PC-9 (cell line): ENCODE results near the gene NEUROD2.

ENCODE experiments used
- CTCF ChIP-seq: fragments of 200-600 bp; sonication (generic); conservative IDR thresholded peaks from 2 replicates; pipeline ENCODE4 v1.6.1; 2017; ENCODE audit warnings: mixed run types, antibody characterized with exemption, mild to moderate bottlenecking, moderate library complexity
- EZH2 ChIP-seq: fragments of 200-600 bp; sonication (generic); IDR thresholded peaks from 2 replicates; pipeline ENCODE4 v1.8.0; 2017; ENCODE audit warnings: antibody characterized with exemption, low read depth

- TF ChIP-seq CTCF (no peak), EZH2 (no peak)
Observed at GRCh38 chr17:39568702-39569101, 39.0 kb downstream of the NEUROD2 start.
